Stomach (tissue), 4 donors: ENCODE results near the gene HASPIN.

Source experiments
- CTCF ChIP-seq, 7 experiments: fragments of 450-650 bp in 4 of 7; fragments of 200-600 bp in 3 of 7; sonication (generic) in 3 of 7; IDR thresholded peaks; one replicate each; pipeline ENCODE4 v1.5.1; 2016 to 2019; ENCODE audit warnings: antibody characterized with exemption in 7 of 7, control low read depth in 2 of 7, mild to moderate bottlenecking in 1 of 7
- EP300 ChIP-seq: sonication (generic); formaldehyde crosslinking; IDR thresholded peaks from one replicate; pipeline ENCODE4 v1.6.1; 2017; ENCODE audit warnings: antibody characterized with exemption
- POLR2A ChIP-seq, 4 donors: fragments of 450-650 bp; IDR thresholded peaks; one replicate each; pipeline ENCODE4 v1.6.1; 2016; ENCODE audit warnings: antibody characterized with exemption in 4 of 4, control low read depth in 2 of 4, mild to moderate bottlenecking in 1 of 4, moderate library complexity in 1 of 4
- POLR2AphosphoS5 ChIP-seq, 3 donors: sonication (generic); formaldehyde crosslinking; IDR thresholded peaks; one replicate each; pipeline ENCODE4 v1.6.1; 2016; ENCODE audit warnings: antibody characterized with exemption in 3 of 3

DNA sequence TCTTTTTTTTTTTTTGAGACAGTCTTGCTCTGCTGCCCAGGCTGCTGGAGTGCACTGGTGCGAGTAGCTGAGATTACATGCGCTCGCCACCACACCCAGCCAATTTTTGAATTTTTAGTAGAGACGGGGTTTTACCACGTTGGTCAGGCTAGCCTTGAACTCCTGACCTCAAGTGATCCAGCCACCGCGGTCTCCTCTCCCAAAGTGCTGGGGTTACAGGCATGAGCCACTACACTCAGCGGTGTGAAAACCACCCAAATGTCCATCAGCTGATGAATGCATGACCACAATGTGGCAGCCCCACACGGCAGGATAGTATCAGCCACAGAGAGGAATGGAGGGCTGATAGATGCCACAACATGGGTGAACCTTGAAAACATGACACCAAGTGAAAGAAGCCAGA lies 29.9 kb upstream of the HASPIN start:
- TF ChIP-seq CTCF (IDR thresholded peaks at IDR 0.05): no peak
- TF ChIP-seq EP300: no peak
- no peak for TF ChIP-seq POLR2AphosphoS5 (IDR thresholded peaks at IDR 0.05)
- TF ChIP-seq POLR2A (IDR thresholded peaks at IDR 0.05): no peak
